RWPE1 (cell line): ENCODE measurements around the gene NAA16.

Experiments
- CTCF ChIA-PET: fragments of 350-600 bp; sonication (Branson Sonifier 250); formaldehyde crosslinking; extraction: SDS; loops from one replicate; lab custom pipeline; 2021; lab: Yijun Ruan, JAX
- POLR2A ChIA-PET: fragments of 400-600 bp; formaldehyde crosslinking; extraction: SDS; loops from one replicate; lab custom pipeline; 2020; ENCODE audit warnings: antibody characterized with exemption; ENCODE audit not compliant: low non-redundant PET; lab: Yijun Ruan, JAX
- DNase-seq: peaks from one replicate; pipeline ENCODE4 v3.0.0; 2012; ENCODE audit warnings: low spot score
- H3K27ac ChIP-seq: fragments of 450-650 bp; 2 replicates; pipeline ENCODE4 v1.5.1; 2017
- CTCF ChIP-seq: fragments of 450-650 bp; conservative IDR thresholded peaks from 2 replicates; pipeline ENCODE4 v1.5.1; 2017; ENCODE audit warnings: low read depth, mild to moderate bottlenecking

NAA16 gene

GRCh38 chr13:41327994-41328790 is 17.1 kb downstream of the NAA16 start:
- DNase-seq = no peak
- TF ChIP-seq CTCF = no peak
- ChIA-PET POLR2A (no interaction called here), CTCF (interaction anchor here (0.6 kb wide), 2 partner anchors 254 to 872 kb away, joined by 3 read pairs; no protein-coding TSS in a partner anchor)
- H3K27ac ChIP-seq = no peak overlapping the region

DNA sequence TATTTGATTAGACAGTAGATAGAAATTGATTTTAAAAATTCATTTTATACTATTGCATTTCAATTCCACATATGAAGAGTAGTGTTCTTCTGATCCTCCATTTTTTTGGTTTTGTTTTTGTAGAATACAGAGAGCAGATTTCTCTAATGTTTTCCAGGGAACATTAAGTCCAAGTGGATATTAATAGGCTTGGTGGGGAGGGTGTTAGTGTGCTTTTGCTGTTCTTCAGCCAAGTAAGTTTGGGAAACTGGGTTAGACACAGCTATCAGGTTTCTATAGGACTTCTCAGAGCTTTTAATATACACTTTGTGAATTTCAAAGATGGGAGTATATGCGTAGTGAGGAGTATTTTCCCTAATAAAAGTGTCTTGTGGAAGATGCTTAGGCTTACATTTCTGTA is 21.8 kb downstream of the NAA16 start:
- ChIA-PET CTCF (interaction anchor here (0.8 kb wide), 1 partner anchor 11 kb away, joined by 5 read pairs; no protein-coding TSS in a partner anchor), POLR2A (no interaction called here)
- no peak for TF ChIP-seq CTCF
- no peak for DNase-seq
- H3K27ac ChIP-seq = no peak overlapping the region

- H3K27ac ChIP-seq = no peak overlapping the region
- DNase-seq = no peak
- TF ChIP-seq CTCF = no peak
- POLR2A ChIA-PET = no interaction called here
- CTCF ChIA-PET = no interaction called here
These were observed 23.7 kb downstream of the NAA16 start for GRCh38 chr13:41334810-41335209.

- CTCF ChIA-PET = no interaction called here
- DNase-seq = no peak
- no peak overlapping the region for H3K27ac ChIP-seq
- TF ChIP-seq CTCF = no peak
- POLR2A ChIA-PET = no interaction called here
These were observed 33.3 kb downstream of the NAA16 start for GRCh38 chr13:41344358-41344757.

- CTCF ChIA-PET = no interaction called here
- no peak overlapping the region for H3K27ac ChIP-seq
- POLR2A ChIA-PET = no interaction called here
- no peak for TF ChIP-seq CTCF
- no peak for DNase-seq
These were observed 34.3 kb downstream of the NAA16 start for GRCh38 chr13:41345165-41345913.

DNA sequence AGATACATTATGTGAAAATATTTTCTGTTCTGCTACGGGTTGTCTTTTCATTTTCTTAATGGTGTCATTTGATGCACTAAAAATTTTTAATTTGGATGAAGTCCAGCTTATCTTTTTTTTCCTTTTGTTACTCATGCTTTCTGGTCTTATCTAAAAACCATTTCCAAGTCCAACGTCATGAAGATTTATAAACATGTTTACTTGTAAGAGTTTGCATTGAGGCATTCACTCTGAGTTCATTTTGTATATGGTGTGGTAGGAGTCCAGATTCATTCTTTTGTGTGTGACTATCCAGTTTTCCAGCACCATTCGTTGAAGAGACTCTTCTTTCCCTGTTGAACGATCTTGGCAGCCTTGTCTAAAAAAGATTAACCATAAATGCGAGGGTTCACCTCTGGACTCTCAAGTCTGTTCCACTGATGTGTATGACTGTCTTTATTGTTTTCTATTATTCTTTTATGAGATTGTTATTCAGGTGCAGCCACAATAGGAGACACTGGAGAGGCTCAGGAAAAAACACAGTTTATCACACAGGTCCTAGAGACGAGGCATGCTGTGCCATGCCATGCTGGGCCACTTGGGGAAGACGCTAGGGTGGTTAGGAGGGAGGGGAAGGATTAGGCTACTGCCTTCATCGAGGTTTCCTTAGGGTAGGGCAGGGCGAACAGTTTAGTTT is 35.0 kb downstream of the NAA16 start:
- no peak overlapping the region for H3K27ac ChIP-seq
- no peak for TF ChIP-seq CTCF
- ChIA-PET CTCF (interaction anchor here (0.7 kb wide), 1 partner anchor 880 kb away, joined by 4 read pairs; no protein-coding TSS in a partner anchor), POLR2A (no interaction called here)
- no peak for DNase-seq
